HFF-Myc (cell line): ENCODE data around the gene TMEM9.
A peak's percentile ranks its signal among the peaks of the same experiment; 100 is the strongest.

ENCODE experiments used
- DNase-seq: peaks from one replicate; pipeline ENCODE4 v3.0.0-alpha.2; 2011; ENCODE audit warnings: low read depth; ENCODE audit errors: extremely low read depth
- H3K4me3 ChIP-seq: replicated peaks from 2 replicates; pipeline ENCODE4 v1.5.1; 2011; ENCODE audit warnings: low read depth, mild to moderate bottlenecking, control low read depth, low read length
- CTCF ChIP-seq: IDR thresholded peaks from 2 replicates; pipeline ENCODE4 v1.5.1; 2012; ENCODE audit warnings: mild to moderate bottlenecking, low read depth, low read length, control low read depth; ENCODE audit errors: missing control alignments

The TMEM9 gene

GRCh38 chr1:201125019-201125418 is 29.3 kb downstream of the TMEM9 start:
- no peak for DNase-seq
- no peak for TF ChIP-seq CTCF
- no peak overlapping the region for H3K4me3 ChIP-seq

DNA sequence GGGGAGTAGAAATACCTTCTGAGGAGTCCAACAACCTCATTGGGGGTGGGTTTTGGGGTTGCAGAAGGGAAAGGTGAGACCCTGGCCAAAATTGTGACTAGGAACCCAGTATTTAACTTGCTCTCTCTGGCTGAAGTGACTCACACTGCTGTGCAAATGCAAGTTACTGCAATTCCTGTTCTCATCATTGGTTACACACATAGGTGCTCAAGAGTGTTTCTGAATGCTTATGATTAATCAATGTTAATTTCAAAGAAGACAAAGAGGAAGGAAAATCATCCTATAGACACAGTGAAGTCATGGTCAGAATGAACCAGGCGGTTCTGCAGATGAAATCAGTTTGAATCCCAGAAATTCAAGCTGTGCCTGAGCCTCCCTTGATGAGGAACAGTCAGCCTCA is 30.4 kb downstream of the TMEM9 start:
- no peak overlapping the region for H3K4me3 ChIP-seq
- TF ChIP-seq CTCF = no peak
- no peak for DNase-seq

DNA sequence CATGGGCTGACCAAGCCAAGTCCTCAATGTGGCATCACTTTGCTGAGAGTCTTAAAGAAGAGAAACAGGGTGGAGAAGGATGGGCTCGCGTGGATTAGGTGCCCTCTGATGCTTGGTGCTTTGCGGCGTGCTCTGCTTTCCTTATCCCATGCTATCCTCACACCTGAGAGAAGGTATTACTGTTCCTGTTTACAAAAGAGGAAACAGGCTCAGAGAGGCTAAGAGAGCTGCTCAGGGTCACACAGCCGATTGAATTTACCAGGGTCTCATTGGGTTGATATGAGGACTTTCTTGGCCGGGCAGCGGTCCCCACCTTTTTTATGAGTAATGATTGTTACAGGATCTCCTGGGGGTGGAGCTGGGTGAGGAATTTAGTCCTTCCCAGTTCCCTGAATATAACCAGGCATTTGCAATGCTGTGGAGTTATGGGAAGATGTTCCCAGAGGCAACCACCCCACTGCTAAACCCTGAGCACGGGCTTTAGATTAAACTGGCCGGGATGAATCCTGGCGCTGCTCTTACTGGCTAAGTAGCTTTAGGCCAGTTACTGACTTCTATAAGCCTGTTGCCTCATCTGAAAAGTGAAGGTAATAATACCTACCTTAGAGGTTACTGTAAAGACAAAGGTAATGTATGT is 31.8 kb downstream of the TMEM9 start:
- TF ChIP-seq CTCF = no peak
- no peak for DNase-seq
- H3K4me3 ChIP-seq = no peak overlapping the region

DNA sequence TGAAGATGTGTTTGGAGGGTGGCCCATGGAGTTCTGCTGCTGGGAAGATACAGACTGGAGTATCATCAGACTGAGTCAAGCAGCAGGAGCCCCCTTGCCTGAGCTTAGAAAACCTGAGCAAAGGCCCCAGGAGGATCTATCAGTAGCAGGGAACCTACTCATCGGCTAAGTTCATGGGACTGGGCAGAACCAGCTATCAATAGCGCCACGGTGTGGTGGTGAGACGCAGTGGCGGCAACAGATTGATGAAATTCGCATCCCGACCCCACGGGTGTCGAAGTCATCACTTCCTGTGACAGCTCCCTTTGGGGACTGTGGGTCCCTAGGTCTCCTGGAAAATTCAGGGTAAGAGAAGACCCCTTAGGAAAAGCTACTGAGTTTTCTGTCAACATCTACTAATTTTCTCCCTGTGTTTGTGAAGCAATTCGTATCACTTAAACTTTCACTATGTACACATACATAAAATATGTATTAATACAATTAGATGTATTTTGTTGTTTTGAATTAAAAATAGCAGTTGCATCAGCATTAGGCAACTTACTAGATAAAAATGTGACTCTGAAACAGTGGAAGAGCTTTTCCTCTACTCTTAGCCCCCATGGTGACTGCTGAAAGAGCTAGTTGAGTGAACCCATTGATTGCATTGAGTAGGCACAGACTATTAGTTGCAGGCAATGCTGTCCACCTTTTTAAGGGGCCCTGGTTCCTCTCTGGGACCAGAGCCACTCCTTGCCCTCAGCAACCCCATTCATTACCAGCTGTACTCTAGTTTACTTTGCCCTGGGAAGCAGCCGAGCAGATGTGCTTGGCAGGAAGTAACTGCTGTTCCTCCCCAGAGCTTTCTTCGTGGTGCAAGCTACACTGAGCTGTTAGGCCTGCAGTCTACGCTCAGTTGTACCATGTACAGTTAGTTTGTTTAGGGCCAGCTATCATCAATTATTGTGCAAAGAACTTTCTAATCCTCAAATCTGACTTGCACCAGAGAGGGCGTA is 34.8 kb downstream of the TMEM9 start:
- peak; percentile 63 for TF ChIP-seq CTCF
- no peak for DNase-seq
- H3K4me3 ChIP-seq = no peak overlapping the region

GRCh38 chr1:201116091-201116490 is 38.2 kb downstream of the TMEM9 start:
- H3K4me3 ChIP-seq = no peak overlapping the region
- no peak for DNase-seq
- TF ChIP-seq CTCF = no peak

DNA sequence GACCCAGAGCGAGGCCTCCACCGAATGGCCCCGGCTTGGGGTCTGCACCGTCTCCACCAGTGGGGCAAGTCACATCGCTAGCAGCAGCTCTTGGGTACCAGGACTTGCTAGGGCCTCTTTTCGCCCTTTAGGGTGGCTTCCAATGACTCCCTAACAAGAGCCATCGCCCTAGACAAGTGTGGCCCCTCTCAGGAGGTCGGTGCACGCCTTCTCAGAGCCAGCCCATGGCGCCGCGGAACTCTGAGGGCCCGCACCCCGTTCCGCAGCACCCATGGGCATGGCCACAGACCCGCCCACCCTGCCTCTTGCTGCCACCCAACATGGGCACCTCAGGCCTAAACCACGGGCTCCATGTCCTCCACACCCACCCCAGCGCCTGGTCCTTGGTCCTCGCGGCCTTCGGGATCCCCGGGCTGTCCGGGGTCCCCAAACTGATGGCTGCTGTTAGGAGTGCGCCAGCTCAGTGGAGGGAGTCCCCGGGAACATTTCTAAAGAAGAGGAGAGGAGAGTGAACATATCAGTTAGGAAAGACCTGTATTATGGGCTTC is 38.8 kb downstream of the TMEM9 start:
- DNase-seq = no peak
- no peak overlapping the region for H3K4me3 ChIP-seq
- no peak for TF ChIP-seq CTCF
